GM18861 (cell line): Measurements from ENCODE around the gene CRYBB2.
"Not testable (repeated sequence)": the region's sequence is repeated elsewhere in the genome, so short reads cannot be mapped to it uniquely, and the experiment has no call there.

Experiments used
- ATAC-seq: cut with Tn5 transposase; IDR thresholded peaks from one replicate; pipeline ENCODE4 v1.9.1; 2021; ENCODE audit not compliant: unreplicated experiment

CRYBB2 gene

GRCh38 chr22:25219211-25219689 is at the start of gene CRYBB2:
Gene CRYBB2 (plus strand): TSS chr22:25219639. CDS start chr22:25221430, 1,791 bp downstream.
- ATAC-seq: no peak

- no peak for ATAC-seq
Observed at GRCh38 chr22:25170426-25170980, 48.9 kb upstream of the CRYBB2 start.

GRCh38 chr22:25172153-25172552 is 47.3 kb upstream of the CRYBB2 start:
- no peak for ATAC-seq

GRCh38 chr22:25174156-25174887 is 45.1 kb upstream of the CRYBB2 start:
- no peak for ATAC-seq

- no peak for ATAC-seq
Observed at GRCh38 chr22:25174888-25175411, 44.5 kb upstream of the CRYBB2 start.

GRCh38 chr22:25176175-25176574 is 43.3 kb upstream of the CRYBB2 start:
- no peak for ATAC-seq

- ATAC-seq: no peak
Observed at GRCh38 chr22:25176799-25177198, 42.6 kb upstream of the CRYBB2 start.

GRCh38 chr22:25177226-25177625 is 42.2 kb upstream of the CRYBB2 start:
- no peak for ATAC-seq

GRCh38 chr22:25177895-25178294 is 41.5 kb upstream of the CRYBB2 start:
- no peak for ATAC-seq

- not testable (repeated sequence) for ATAC-seq
Observed at GRCh38 chr22:25178348-25178747, 41.1 kb upstream of the CRYBB2 start.

GRCh38 chr22:25178869-25179631 is 40.4 kb upstream of the CRYBB2 start:
- not testable (repeated sequence) for ATAC-seq

GRCh38 chr22:25182131-25183110 is 37.0 kb upstream of the CRYBB2 start:
- ATAC-seq: no peak

- no peak for ATAC-seq
Observed at GRCh38 chr22:25183949-25184619, 35.4 kb upstream of the CRYBB2 start.

GRCh38 chr22:25186140-25186539 is 33.3 kb upstream of the CRYBB2 start:
- no peak for ATAC-seq

- no peak for ATAC-seq
Observed at GRCh38 chr22:25187469-25187868, 32.0 kb upstream of the CRYBB2 start.

GRCh38 chr22:25192406-25192805 is 27.0 kb upstream of the CRYBB2 start:
- ATAC-seq: no peak

GRCh38 chr22:25193130-25193529 is 26.3 kb upstream of the CRYBB2 start:
- no peak for ATAC-seq

GRCh38 chr22:25193548-25193947 is 25.9 kb upstream of the CRYBB2 start:
- no peak for ATAC-seq

- no peak for ATAC-seq
Observed at GRCh38 chr22:25196326-25196725, 23.1 kb upstream of the CRYBB2 start.

GRCh38 chr22:25197340-25197739 is 22.1 kb upstream of the CRYBB2 start:
- ATAC-seq: no peak
